ENCODE results near the gene CST9L. TPM values are rescaled to one million over a fixed set of nuclear protein-coding genes. Genes with fewer than 3 reads are reported as not detected.

The CST9L gene
- total and polyA plus RNA-seq, 2 donors (not counting 1 experiment from before 2014, with no cell fraction given) = not detected

- no peaks in the 10 kb centered on the region for H3K79me2 ChIP-seq (ENCODE audit: control insufficient read depth, insufficient read depth, low read length)
- H2AFZ ChIP-seq (ENCODE audit: low read length) = no peak overlapping the region
- H3K9ac ChIP-seq (ENCODE audit: insufficient read depth, low read length) = no peak overlapping the region
- H3K4me3 ChIP-seq (replicated peaks in 1 of 4; ENCODE audit: control extremely low read depth in 1 of 4, insufficient read depth in 1 of 4, low read depth in 3 of 4, low read length in 4 of 4) = no peak overlapping the region
- H3K4me1 ChIP-seq (ENCODE audit: control insufficient read depth, extremely low read depth, insufficient read depth, low read length) = no peaks in the 10 kb centered on the region
- H3K27me3 ChIP-seq (ENCODE audit: control insufficient read depth, insufficient read depth, low read length) = no peaks in the 10 kb centered on the region
- H4K20me1 ChIP-seq (ENCODE audit: control insufficient read depth, extremely low read depth, insufficient read depth, low read length) = no peaks in the 10 kb centered on the region
- no peak overlapping the region for H3K27ac ChIP-seq (ENCODE audit: insufficient read depth, low read length)
- H3K9me3 ChIP-seq (ENCODE audit: control insufficient read depth, insufficient read depth, low read depth, low read length) = no peaks in the 10 kb centered on the region
- TF ChIP-seq EZH2 (IDR thresholded peaks at IDR 0.05; ENCODE audit: low read length, missing control alignments) = no peak
- TF ChIP-seq, protein P1, sequence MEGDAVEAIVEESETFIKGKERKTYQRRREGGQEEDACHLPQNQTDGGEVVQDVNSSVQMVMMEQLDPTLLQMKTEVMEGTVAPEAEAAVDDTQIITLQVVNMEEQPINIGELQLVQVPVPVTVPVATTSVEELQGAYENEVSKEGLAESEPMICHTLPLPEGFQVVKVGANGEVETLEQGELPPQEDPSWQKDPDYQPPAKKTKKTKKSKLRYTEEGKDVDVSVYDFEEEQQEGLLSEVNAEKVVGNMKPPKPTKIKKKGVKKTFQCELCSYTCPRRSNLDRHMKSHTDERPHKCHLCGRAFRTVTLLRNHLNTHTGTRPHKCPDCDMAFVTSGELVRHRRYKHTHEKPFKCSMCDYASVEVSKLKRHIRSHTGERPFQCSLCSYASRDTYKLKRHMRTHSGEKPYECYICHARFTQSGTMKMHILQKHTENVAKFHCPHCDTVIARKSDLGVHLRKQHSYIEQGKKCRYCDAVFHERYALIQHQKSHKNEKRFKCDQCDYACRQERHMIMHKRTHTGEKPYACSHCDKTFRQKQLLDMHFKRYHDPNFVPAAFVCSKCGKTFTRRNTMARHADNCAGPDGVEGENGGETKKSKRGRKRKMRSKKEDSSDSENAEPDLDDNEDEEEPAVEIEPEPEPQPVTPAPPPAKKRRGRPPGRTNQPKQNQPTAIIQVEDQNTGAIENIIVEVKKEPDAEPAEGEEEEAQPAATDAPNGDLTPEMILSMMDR (conservative IDR thresholded peaks at IDR 0.05 in 1 of 2, IDR thresholded peaks at IDR 0.05 in 1 of 2; ENCODE audit: low read depth in 1 of 2, low read length in 2 of 2) = no peak
- no peak overlapping the region for H3K4me2 ChIP-seq (ENCODE audit: extremely low read depth, insufficient read depth, low read length)
- H3K36me3 ChIP-seq (ENCODE audit: control insufficient read depth, insufficient read depth, low read length) = no peaks in the 10 kb centered on the region
- DNase-seq (ENCODE audit: low read depth in 2 of 2) = no peak
Observed at GRCh38 chr20:23542801-23543200, 25.5 kb downstream of the CST9L start.

- no peaks in the 10 kb centered on the region for H3K36me3 ChIP-seq (ENCODE audit: control insufficient read depth, insufficient read depth, low read length)
- no peaks in the 10 kb centered on the region for H3K4me1 ChIP-seq (ENCODE audit: control insufficient read depth, extremely low read depth, insufficient read depth, low read length)
- no peak overlapping the region for H2AFZ ChIP-seq (ENCODE audit: low read length)
- TF ChIP-seq EZH2 (IDR thresholded peaks at IDR 0.05; ENCODE audit: low read length, missing control alignments) = no peak
- TF ChIP-seq, protein P1 (conservative IDR thresholded peaks at IDR 0.05 in 1 of 2, IDR thresholded peaks at IDR 0.05 in 1 of 2; ENCODE audit: low read depth in 1 of 2, low read length in 2 of 2) = no peak
- no peak overlapping the region for H3K4me2 ChIP-seq (ENCODE audit: extremely low read depth, insufficient read depth, low read length)
- no peaks in the 10 kb centered on the region for H4K20me1 ChIP-seq (ENCODE audit: control insufficient read depth, extremely low read depth, insufficient read depth, low read length)
- H3K27ac ChIP-seq (ENCODE audit: insufficient read depth, low read length) = no peak overlapping the region
- DNase-seq (ENCODE audit: low read depth in 2 of 2) = no peak
- H3K9me3 ChIP-seq (ENCODE audit: control insufficient read depth, insufficient read depth, low read depth, low read length) = no peaks in the 10 kb centered on the region
- H3K27me3 ChIP-seq (ENCODE audit: control insufficient read depth, insufficient read depth, low read length) = no peaks in the 10 kb centered on the region
- no peak overlapping the region for H3K4me3 ChIP-seq (replicated peaks in 1 of 4; ENCODE audit: control extremely low read depth in 1 of 4, insufficient read depth in 1 of 4, low read depth in 3 of 4, low read length in 4 of 4)
- no peaks in the 10 kb centered on the region for H3K79me2 ChIP-seq (ENCODE audit: control insufficient read depth, insufficient read depth, low read length)
- no peak overlapping the region for H3K9ac ChIP-seq (ENCODE audit: insufficient read depth, low read length)
Observed at GRCh38 chr20:23541776-23542175, 26.5 kb downstream of the CST9L start.

GRCh38 chr20:23541330-23541729, 27.0 kb downstream of the CST9L start:
- H3K9me3 ChIP-seq (ENCODE audit: control insufficient read depth, insufficient read depth, low read depth, low read length) = no peaks in the 10 kb centered on the region
- no peak for DNase-seq (ENCODE audit: low read depth in 2 of 2)
- H3K79me2 ChIP-seq (ENCODE audit: control insufficient read depth, insufficient read depth, low read length) = no peaks in the 10 kb centered on the region
- H3K4me2 ChIP-seq (ENCODE audit: extremely low read depth, insufficient read depth, low read length) = no peak overlapping the region
- H3K9ac ChIP-seq (ENCODE audit: insufficient read depth, low read length) = no peak overlapping the region
- no peak for TF ChIP-seq EZH2 (IDR thresholded peaks at IDR 0.05; ENCODE audit: low read length, missing control alignments)
- TF ChIP-seq, protein P1 (conservative IDR thresholded peaks at IDR 0.05 in 1 of 2, IDR thresholded peaks at IDR 0.05 in 1 of 2; ENCODE audit: low read depth in 1 of 2, low read length in 2 of 2) = no peak
- H3K27me3 ChIP-seq (ENCODE audit: control insufficient read depth, insufficient read depth, low read length) = no peaks in the 10 kb centered on the region
- H3K36me3 ChIP-seq (ENCODE audit: control insufficient read depth, insufficient read depth, low read length) = no peaks in the 10 kb centered on the region
- no peak overlapping the region for H2AFZ ChIP-seq (ENCODE audit: low read length)
- no peak overlapping the region for H3K4me3 ChIP-seq (replicated peaks in 1 of 4; ENCODE audit: control extremely low read depth in 1 of 4, insufficient read depth in 1 of 4, low read depth in 3 of 4, low read length in 4 of 4)
- H4K20me1 ChIP-seq (ENCODE audit: control insufficient read depth, extremely low read depth, insufficient read depth, low read length) = no peaks in the 10 kb centered on the region
- no peaks in the 10 kb centered on the region for H3K4me1 ChIP-seq (ENCODE audit: control insufficient read depth, extremely low read depth, insufficient read depth, low read length)
- H3K27ac ChIP-seq (ENCODE audit: insufficient read depth, low read length) = no peak overlapping the region
